HG03460 (cell line): ENCODE measurements around the gene CYP4F2.
"Not testable (repeated sequence)": the region's sequence is repeated elsewhere in the genome, so short reads cannot be mapped to it uniquely, and the experiment has no call there.

Experiments used
- ATAC-seq: cut with Tn5 transposase; IDR thresholded peaks from one replicate; pipeline ENCODE4 v1.9.1; 2021; ENCODE audit not compliant: unreplicated experiment

CYP4F2 gene

DNA sequence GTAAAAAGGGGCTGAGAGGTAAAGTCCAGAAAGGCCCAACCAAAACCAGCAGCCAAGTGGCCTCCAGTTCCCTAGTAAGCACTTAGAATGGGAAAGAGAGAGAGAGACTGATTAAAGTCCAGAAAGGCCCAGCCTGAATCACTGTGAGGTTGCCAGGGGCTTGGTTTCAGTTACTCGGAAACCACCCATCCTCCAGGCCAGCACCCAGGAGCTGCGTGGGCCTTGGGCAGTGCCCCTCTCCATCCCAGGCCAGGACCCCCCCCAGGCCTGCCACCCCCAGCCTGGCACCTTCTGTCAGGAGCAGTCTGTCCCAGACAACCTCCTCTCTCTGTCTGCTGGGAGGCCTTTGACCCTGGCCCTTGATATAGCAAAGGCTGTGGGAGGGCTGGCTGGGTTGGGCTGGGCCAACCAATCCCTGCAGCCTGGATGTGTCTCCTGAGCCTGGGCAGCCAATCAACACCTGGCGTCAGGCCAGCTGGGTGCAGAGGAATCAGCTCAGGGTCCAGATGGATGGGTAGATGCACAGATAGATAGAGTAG lies at the start of gene CYP4F2:
TSS of gene CYP4F2 (minus strand) at position 337 of the 539 bp plus-strand sequence. CDS start 463 bp downstream, outside the sequence.
- no peak for ATAC-seq

DNA sequence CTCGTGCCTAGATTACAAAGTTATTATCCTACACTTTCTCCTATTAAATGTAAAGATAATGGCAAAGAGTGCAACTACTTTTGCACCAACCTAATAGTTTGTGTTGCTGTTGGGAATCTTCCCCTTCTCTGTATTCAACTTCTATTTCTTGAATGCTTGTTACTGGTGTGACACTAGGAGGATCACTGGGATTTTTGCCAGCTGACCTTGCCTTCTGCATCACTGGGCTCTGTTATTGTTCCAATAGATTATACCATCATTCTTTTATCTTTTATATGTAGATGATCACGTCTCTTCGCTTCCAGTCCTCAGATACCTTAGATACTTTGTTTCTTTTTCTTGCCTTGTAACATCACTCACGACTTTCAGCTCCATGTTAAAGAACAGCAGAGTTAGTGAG lies 47.4 kb upstream of the CYP4F2 start:
- no peak for ATAC-seq

DNA sequence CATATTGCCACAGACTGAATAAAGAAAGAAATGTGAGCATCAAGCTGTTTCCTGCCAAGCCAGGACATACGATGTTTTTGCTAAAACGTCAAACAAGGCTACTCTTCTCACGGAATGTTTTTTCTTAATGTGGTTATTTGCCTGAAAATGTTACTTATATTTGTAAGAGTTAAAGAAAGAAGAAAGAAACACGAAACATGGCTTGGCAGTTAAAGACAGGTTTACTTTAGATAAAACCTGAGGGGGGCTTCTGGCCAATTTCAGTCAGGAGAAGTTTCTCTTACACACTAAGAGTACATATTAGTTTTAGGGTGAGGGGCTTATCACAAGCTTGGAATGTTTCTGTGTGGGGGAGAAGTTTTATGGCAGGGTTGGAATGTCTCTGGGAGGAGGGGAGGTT lies 46.5 kb upstream of the CYP4F2 start:
- ATAC-seq, result no peak

DNA sequence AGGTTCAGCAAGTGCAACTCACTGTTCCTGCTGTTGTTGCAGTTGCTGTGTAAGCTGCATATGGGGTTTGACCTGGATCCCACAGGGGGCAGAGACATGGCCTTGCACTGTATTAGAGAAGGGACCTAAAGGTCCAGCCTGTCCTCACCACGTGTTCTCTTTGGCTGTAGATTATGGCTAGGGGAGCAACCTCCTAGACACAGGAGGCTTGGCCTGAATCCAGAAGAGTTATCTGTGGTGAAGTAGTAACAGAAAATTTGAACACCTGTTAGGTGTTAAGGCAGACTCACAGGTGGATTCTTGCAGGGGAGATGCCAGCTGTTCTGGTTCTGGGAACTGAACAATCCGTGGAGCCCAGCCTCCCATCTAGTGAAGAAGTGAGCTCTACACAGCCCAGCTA lies 39.9 kb upstream of the CYP4F2 start:
- no peak for ATAC-seq

DNA sequence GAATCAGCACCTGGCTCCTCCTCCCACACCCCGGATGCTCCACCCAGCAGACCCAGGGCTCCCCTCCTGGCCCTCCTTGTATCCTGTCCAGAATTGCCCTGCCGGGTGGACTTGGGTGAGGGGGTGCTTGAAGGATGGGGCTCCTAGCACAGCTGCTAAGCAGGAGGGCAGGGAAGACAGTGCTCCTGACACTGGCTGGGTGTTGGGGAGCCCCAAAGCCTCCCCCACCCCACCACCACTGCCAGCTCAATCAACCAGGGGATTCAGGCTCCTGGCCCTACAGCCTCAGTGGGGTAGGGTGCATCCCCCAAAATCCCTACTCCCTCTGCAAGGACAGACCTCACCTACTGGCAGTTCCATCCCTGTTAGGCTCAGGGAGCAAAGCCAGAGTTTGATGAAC lies 39.1 kb upstream of the CYP4F2 start:
- no peak for ATAC-seq

GRCh38 chr19:15936173-15936572 lies 38.3 kb upstream of the CYP4F2 start:
- ATAC-seq, result no peak

DNA sequence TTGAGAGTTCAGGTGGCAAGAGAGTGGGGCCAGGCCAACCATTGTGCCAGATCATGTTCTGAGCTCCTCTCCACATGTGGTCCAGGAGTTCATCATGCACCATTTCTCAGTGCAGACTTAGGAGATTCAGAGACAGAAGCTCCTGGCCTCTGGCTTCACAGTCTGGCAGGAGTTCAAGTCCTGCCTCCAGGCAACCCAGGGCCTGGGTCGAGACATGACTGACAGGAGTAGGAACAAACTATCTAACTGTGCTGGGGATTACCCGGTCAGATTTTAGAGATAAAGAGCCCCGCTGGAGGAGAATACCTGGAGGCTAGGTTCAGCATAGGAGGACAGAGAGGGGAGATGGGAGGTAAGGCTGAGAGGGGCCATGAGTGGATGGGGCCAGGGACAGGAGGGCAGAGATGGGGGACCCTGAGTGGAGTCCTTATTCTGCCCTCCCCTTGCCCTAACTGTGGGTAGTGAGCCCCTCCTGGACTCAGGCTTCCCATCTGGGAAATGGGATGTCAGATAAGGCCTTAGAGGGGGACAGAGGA lies 37.4 kb upstream of the CYP4F2 start:
- no peak for ATAC-seq

- ATAC-seq, result no peak
These were observed 36.6 kb upstream of the CYP4F2 start, which contains the start of gene CYP4F11 for GRCh38 chr19:15934332-15935078. TSS of gene CYP4F11 (minus strand) at chr19:15934529. CDS start at chr19:15934408, 121 bp downstream.

DNA sequence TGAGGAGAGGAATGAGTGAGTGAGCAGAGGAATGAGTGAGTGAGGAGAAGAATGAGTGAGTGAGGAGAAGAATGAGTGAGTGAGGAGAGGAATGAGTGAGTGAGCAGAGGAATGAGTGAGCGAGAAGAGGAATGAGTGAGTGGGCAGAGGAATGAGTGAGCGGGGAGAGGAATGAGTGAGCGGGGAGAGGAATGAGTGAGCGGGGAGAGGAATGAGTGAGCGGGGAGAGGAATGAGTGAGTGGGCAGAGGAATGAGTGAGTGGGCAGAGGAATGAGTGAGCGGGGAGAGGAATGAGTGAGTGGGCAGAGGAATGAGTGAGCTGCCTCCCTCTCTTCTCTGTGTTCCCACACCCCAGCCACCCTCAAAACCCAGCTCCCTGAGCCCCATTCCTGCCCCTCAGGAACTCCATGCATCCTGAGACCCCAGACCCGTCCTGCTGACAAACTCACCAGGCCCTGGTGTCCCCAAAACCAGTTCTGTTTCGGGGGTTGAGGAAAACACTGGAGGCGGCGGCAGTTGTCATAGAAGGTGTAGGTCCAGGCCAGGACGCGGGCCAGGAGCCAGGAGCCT lies 36.0 kb upstream of the CYP4F2 start:
- ATAC-seq, result not testable (repeated sequence)

- ATAC-seq, result no peak
These were observed 30.4 kb upstream of the CYP4F2 start for GRCh38 chr19:15928321-15928720.

DNA sequence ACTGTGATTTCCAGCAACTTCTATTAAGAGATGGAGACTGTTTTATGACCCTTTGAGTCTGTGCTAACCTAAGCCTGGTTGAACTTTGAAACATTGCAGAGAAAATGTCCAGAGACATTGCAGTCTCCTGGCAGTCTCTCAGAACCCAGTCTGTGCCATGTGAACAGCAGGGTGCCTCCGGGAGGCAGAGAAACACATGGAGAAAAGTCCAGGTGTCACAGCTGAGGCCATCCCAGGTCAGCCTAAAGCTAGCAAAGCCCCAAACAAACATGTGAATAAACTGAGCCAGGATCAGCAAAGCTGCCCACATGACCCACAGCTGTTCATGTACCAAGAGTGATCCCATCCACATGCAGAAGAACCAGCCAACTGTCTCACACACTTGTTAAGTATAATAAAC lies 28.6 kb upstream of the CYP4F2 start:
- ATAC-seq, result no peak

- ATAC-seq, result no peak
These were observed 25.8 kb upstream of the CYP4F2 start for GRCh38 chr19:15923702-15924101.

GRCh38 chr19:15922021-15922420 lies 24.1 kb upstream of the CYP4F2 start:
- no peak for ATAC-seq

GRCh38 chr19:15919243-15919642 lies 21.4 kb upstream of the CYP4F2 start:
- ATAC-seq, result no peak

GRCh38 chr19:15915109-15915508 lies 17.2 kb upstream of the CYP4F2 start:
- no peak for ATAC-seq

DNA sequence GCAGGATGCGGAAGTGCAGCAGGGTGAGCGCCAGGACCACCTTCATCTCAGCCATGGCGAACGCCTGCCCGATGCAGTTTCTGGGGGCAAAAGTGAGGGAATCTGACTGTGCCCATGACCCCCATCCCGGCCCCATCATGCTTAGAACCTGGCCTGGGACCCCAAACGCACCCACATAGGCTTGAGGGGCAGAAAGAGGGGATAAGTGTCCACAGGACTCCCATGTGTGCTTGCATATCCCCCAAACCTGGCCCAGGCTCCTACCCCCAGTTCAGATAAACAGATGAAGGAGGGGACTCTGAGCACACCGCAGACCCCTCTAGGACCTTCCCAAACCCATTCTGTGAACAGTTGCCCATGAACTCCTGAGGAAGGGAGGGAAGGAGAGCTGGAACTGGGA lies 16.0 kb upstream of the CYP4F2 start:
- ATAC-seq, result no peak

GRCh38 chr19:15913384-15913783 lies 15.5 kb upstream of the CYP4F2 start:
- ATAC-seq, result no peak

GRCh38 chr19:15911599-15912235 lies 13.8 kb upstream of the CYP4F2 start:
- ATAC-seq, result no peak

GRCh38 chr19:15905026-15905425 lies 7.2 kb upstream of the CYP4F2 start:
- ATAC-seq, result no peak

DNA sequence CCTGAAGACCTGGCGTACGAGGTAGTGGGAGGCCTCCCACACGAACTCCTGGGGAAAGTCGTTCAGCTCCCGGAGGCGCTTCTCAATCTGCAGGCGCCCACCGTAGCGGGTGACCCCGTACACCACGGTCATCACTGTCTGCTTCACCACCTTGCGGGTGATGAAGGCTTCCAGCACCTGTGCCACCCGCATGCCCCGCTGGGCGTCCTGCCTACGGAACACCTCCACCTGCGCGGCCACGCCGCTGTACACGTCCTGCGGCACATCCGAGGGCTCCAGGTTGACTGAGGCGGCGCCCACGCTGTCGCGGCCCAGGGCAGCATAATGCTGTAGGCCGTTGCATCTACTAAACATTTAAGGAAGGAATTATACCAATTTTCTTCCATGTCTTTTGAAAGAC lies 5.0 kb upstream of the CYP4F2 start:
- not testable (repeated sequence) for ATAC-seq

DNA sequence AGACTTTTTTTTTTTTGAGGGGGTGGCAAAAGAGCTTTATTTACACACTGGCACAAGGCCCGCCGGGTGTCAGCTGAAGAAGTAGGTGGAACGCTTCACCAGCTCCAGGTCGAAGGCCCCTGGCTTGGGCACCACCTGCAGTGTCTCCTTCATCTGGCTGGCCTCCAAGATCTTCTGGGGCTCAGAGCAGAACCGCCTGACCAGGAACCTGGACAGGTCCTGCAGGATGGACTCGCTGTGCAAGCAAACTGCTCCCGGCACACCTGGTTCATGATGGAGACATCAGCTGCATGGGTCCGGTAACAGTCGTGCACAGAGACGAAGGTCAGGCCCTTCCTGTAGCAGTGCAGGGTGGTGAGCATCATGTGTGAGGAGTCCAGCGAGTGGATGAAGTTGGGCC lies 4.4 kb upstream of the CYP4F2 start:
- no peak for ATAC-seq

- ATAC-seq, result no peak
These were observed 2.6 kb upstream of the CYP4F2 start for GRCh38 chr19:15900504-15900903.
